Common myeloid progenitor, CD34-positive (primary cell): Measurements from ENCODE around the gene HMG20A.

Source experiments
- CTCF ChIA-PET: fragments of 350-600 bp; sonication (Branson Sonifier 250); formaldehyde crosslinking; loops from one replicate; lab custom pipeline; 2021; ENCODE audit warnings: antibody characterized with exemption; lab: Charles Lee
- POLR2A ChIA-PET: fragments of 350-600 bp; sonication (Branson Sonifier 250); formaldehyde crosslinking; loops from one replicate; lab custom pipeline; 2021; ENCODE audit warnings: antibody characterized with exemption; lab: Charles Lee
- DNase-seq, 3 donors: peaks; one replicate each; pipeline versions ENCODE4 v3.0.0 to v3.0.0-alpha.2; 2013
- H3K27ac ChIP-seq, 2 experiments: 1 replicate in 1 of 2; 2 replicates in 1 of 2; pipeline ENCODE4 v1.7.0; 2013; ENCODE audit warnings: inconsistent platforms in 2 of 2, low read length in 2 of 2, mild to moderate bottlenecking in 2 of 2, low read depth in 1 of 2, moderate library complexity in 1 of 2; ENCODE audit not compliant: severe bottlenecking in 2 of 2, insufficient read depth in 1 of 2, poor library complexity in 1 of 2
- H3K27me3 ChIP-seq, 5 experiments: replicated peaks in 2 of 5; 1 replicate in 3 of 5; 2 replicates in 2 of 5; pipeline versions ENCODE4 v1.6.1 to v1.7.0; 2013; ENCODE audit warnings: low read length in 4 of 5, mild to moderate bottlenecking in 2 of 5, moderate library complexity in 2 of 5, inconsistent platforms in 1 of 5; ENCODE audit not compliant: insufficient read depth in 5 of 5, control insufficient read depth in 4 of 5
- H3K36me3 ChIP-seq, 4 experiments: 1 replicate in 2 of 4; 2 replicates in 2 of 4; pipeline versions ENCODE4 v1.6.1 to v1.7.0; 2013; ENCODE audit warnings: low read length in 3 of 4, control low read depth in 1 of 4, mild to moderate bottlenecking in 1 of 4; ENCODE audit not compliant: control insufficient read depth in 4 of 4, insufficient read depth in 4 of 4
- H3K4me1 ChIP-seq, 4 experiments: 1 replicate in 3 of 4; 2 replicates in 1 of 4; pipeline versions ENCODE4 v1.6.1 to v1.7.1; 2013; ENCODE audit warnings: low read length in 3 of 4, mild to moderate bottlenecking in 3 of 4, control low read depth in 1 of 4, inconsistent platforms in 1 of 4, moderate library complexity in 1 of 4; ENCODE audit not compliant: control insufficient read depth in 4 of 4, insufficient read depth in 4 of 4; ENCODE audit errors: control extremely low read depth in 1 of 4
- H3K4me3 ChIP-seq, 7 experiments: 1 replicate in 4 of 7; 2 replicates in 3 of 7; pipeline versions ENCODE4 v1.5.1 to v1.7.0; 2013; ENCODE audit warnings: mild to moderate bottlenecking in 7 of 7, low read length in 6 of 7, moderate library complexity in 6 of 7, inconsistent platforms in 2 of 7, low read depth in 2 of 7, control low read depth in 1 of 7; ENCODE audit not compliant: insufficient read depth in 4 of 7, control insufficient read depth in 1 of 7; ENCODE audit errors: extremely low read depth in 1 of 7
- H3K9me3 ChIP-seq, 5 experiments: 1 replicate in 4 of 5; 2 replicates in 1 of 5; pipeline versions ENCODE4 v1.6.1 to v1.7.1; 2013; ENCODE audit warnings: low read length in 4 of 5, mild to moderate bottlenecking in 2 of 5, inconsistent platforms in 1 of 5, low read depth in 1 of 5, moderate library complexity in 1 of 5; ENCODE audit not compliant: control insufficient read depth in 4 of 5, insufficient read depth in 2 of 5; ENCODE audit errors: control extremely low read depth in 1 of 5
- WGBS: methylation state at CpG from one replicate; pipeline ENCODE4 v1.1.5; 2013; ENCODE audit not compliant: insufficient coverage; 5-methylcytosine and 5-hydroxymethylcytosine counted together

HMG20A gene

GRCh38 chr15:77528968-77529319 is 108.3 kb downstream of the HMG20A start:
- DNase-seq: no peak
- Histone ChIP-seq H3K4me1 (peaks cover 0 to 11% (median 10%) of the 10 kb centered on the region in 4 experiments), H3K4me3 (no peak overlapping the region), H3K36me3 (no peaks in the 10 kb centered on the region), H3K27ac (no peak overlapping the region), H3K9me3 (no peaks in the 10 kb centered on the region), H3K27me3 (peaks cover 0 to 29% (median 4%) of the 10 kb centered on the region in 5 experiments)
- WGBS: 85% methylated on average over 10 of the region's 12 CpGs
- CTCF ChIA-PET: interaction anchor here (0.6 to 2.8 kb wide), 7 partner anchors 10 to 410 kb away, joined by 3 to 12 read pairs (median 3); no protein-coding TSS in a partner anchor
- POLR2A ChIA-PET: no interaction called here

GRCh38 chr15:77529394-77530159 is 108.9 kb downstream of the HMG20A start:
- peaks cover 0 to 33% (median 4%) of the 10 kb centered on the region in 5 experiments for H3K27me3 ChIP-seq
- DNase-seq: no peak
- POLR2A ChIA-PET: no interaction called here
- H3K27ac ChIP-seq: no peak overlapping the region
- H3K9me3 ChIP-seq: no peaks in the 10 kb centered on the region
- peaks cover 0 to 11% (median 10%) of the 10 kb centered on the region in 4 experiments for H3K4me1 ChIP-seq
- no peaks in the 10 kb centered on the region for H3K36me3 ChIP-seq
- no peak overlapping the region for H3K4me3 ChIP-seq
- WGBS: 100% methylated on average over 9 of the region's 10 CpGs
- CTCF ChIA-PET: interaction anchor here (1.0 to 2.8 kb wide), 5 partner anchors 9 to 338 kb away, joined by 3 to 12 read pairs (median 5); no protein-coding TSS in a partner anchor

GRCh38 chr15:77530576-77530975 is 109.9 kb downstream of the HMG20A start:
- DNase-seq: no peak
- CTCF ChIA-PET: interaction anchor here (2.0 kb wide), 1 partner anchor 12 kb away, joined by 7 read pairs; no protein-coding TSS in a partner anchor
- WGBS: 84% methylated on average over 4 of the region's 7 CpGs

GRCh38 chr15:77531191-77532000 is 110.7 kb downstream of the HMG20A start:
- peaks cover 0 to 29% (median 4%) of the 10 kb centered on the region in 5 experiments for H3K27me3 ChIP-seq
- no peak overlapping the region for H3K27ac ChIP-seq
- peaks cover 0 to 11% (median 10%) of the 10 kb centered on the region in 4 experiments for H3K4me1 ChIP-seq
- H3K9me3 ChIP-seq: no peaks in the 10 kb centered on the region
- ChIA-PET CTCF (interaction anchor here (1.0 to 2.0 kb wide), 4 partner anchors 10 to 344 kb away, joined by 3 to 7 read pairs (median 6); no protein-coding TSS in a partner anchor), POLR2A (interaction anchor here (0.5 to 1.0 kb wide), 2 partner anchors 34 to 1481 kb away, joined by 3 to 4 read pairs; no protein-coding TSS in a partner anchor)
- no peaks in the 10 kb centered on the region for H3K36me3 ChIP-seq
- WGBS: 97% methylated on average over 24 of the region's 26 CpGs
- DNase-seq: no peak
- no peak overlapping the region for H3K4me3 ChIP-seq

More at GRCh38 chr15:77530576-77530975, 109.9 kb downstream of the HMG20A start:
- no peaks in the 10 kb centered on the region for H3K36me3 ChIP-seq
- H3K27ac ChIP-seq: no peak overlapping the region
- H3K27me3 ChIP-seq: peaks cover 0 to 30% (median 4%) of the 10 kb centered on the region in 5 experiments
- POLR2A ChIA-PET: no interaction called here
- H3K9me3 ChIP-seq: no peaks in the 10 kb centered on the region
- no peak overlapping the region for H3K4me3 ChIP-seq
- H3K4me1 ChIP-seq: peaks cover 0 to 11% (median 10%) of the 10 kb centered on the region in 4 experiments

GRCh38 chr15:77532067-77532710 is 111.5 kb downstream of the HMG20A start:
- H3K27ac ChIP-seq: no peak overlapping the region
- H3K4me1 ChIP-seq: peaks cover 0 to 8% (median 6%) of the 10 kb centered on the region in 4 experiments
- WGBS: 84% methylated on average over 3 of the region's 3 CpGs
- ChIA-PET POLR2A (interaction anchor here (1.0 kb wide), 1 partner anchor 35 kb away, joined by 3 read pairs; no protein-coding TSS in a partner anchor), CTCF (interaction anchor here (1.0 to 2.0 kb wide), 4 partner anchors 9 to 345 kb away, joined by 3 to 7 read pairs (median 6); no protein-coding TSS in a partner anchor)
- no peak overlapping the region for H3K4me3 ChIP-seq
- no peak for DNase-seq
- no peaks in the 10 kb centered on the region for H3K9me3 ChIP-seq
- no peaks in the 10 kb centered on the region for H3K36me3 ChIP-seq
- peaks cover 0 to 35% (median 4%) of the 10 kb centered on the region in 5 experiments for H3K27me3 ChIP-seq

GRCh38 chr15:77532846-77533245 is 112.2 kb downstream of the HMG20A start:
- Histone ChIP-seq H3K4me1 (peaks cover 0 to 1% (median under 1%) of the 10 kb centered on the region in 4 experiments), H3K4me3 (no peak overlapping the region), H3K27me3 (peaks cover 0 to 37% (median 4%) of the 10 kb centered on the region in 5 experiments), H3K27ac (no peak overlapping the region), H3K36me3 (no peaks in the 10 kb centered on the region), H3K9me3 (no peaks in the 10 kb centered on the region)
- ChIA-PET POLR2A (no interaction called here), CTCF (interaction anchor here (1.2 kb wide), 1 partner anchor 10 kb away, joined by 3 read pairs; no protein-coding TSS in a partner anchor)
- WGBS: 81% methylated on average over 6 of the region's 7 CpGs
- no peak for DNase-seq
